Loucy (cell line): ENCODE results near the gene CHL1.

Experiments used
- H2AFZ ChIP-seq: fragments of 200-600 bp; sonication (generic); 2 replicates; pipeline ENCODE4 v1.6.0; 2016; ENCODE audit warnings: antibody characterized with exemption, mild to moderate bottlenecking, low read length, moderate library complexity
- H3F3A ChIP-seq: fragments of 200-600 bp; 2 replicates; pipeline ENCODE4 v1.6.0; 2016; ENCODE audit warnings: antibody characterized with exemption, low read depth, mild to moderate bottlenecking
- H3K27me3 ChIP-seq: fragments of 200-600 bp; sonication (generic); 2 replicates; pipeline ENCODE4 v1.6.1; 2014; ENCODE audit warnings: low read length, mild to moderate bottlenecking; ENCODE audit not compliant: insufficient read depth, poor library complexity, severe bottlenecking
- H3K36me3 ChIP-seq: fragments of 200-600 bp; sonication (generic); 2 replicates; pipeline ENCODE4 v1.6.1; 2016; ENCODE audit warnings: low read length; ENCODE audit not compliant: insufficient read depth
- H3K4me1 ChIP-seq: fragments of 200-600 bp; sonication (generic); 2 replicates; pipeline ENCODE4 v1.5.1; 2014; ENCODE audit warnings: low read length, mild to moderate bottlenecking; ENCODE audit not compliant: insufficient read depth, poor library complexity, severe bottlenecking
- H3K4me2 ChIP-seq: fragments of 200-600 bp; sonication (generic); 2 replicates; pipeline ENCODE4 v1.6.0; 2014; ENCODE audit warnings: antibody characterized with exemption, low read length, low read depth, mild to moderate bottlenecking; ENCODE audit not compliant: poor library complexity, severe bottlenecking
- H3K4me3 ChIP-seq: fragments of 200-600 bp; sonication (generic); 2 replicates; pipeline ENCODE4 v1.5.1; 2014; ENCODE audit warnings: low read length, mild to moderate bottlenecking, mixed read lengths; ENCODE audit not compliant: poor library complexity, severe bottlenecking
- H3K79me2 ChIP-seq: fragments of 200-600 bp; sonication (generic); 2 replicates; pipeline ENCODE4 v1.6.1; 2014; ENCODE audit warnings: low read length; ENCODE audit not compliant: insufficient read depth
- H3K9ac ChIP-seq: fragments of 200-600 bp; sonication (generic); 2 replicates; pipeline ENCODE4 v1.6.0; 2014; ENCODE audit warnings: mild to moderate bottlenecking, low read depth, low read length, moderate library complexity; ENCODE audit not compliant: poor library complexity, severe bottlenecking
- H3K9me2 ChIP-seq: fragments of 200-600 bp; sonication (generic); replicated peaks from 2 replicates; pipeline ENCODE4 v1.6.1; 2016; ENCODE audit warnings: low read depth, low read length, mixed read lengths
- H3K9me3 ChIP-seq: fragments of 200-600 bp; sonication (generic); 2 replicates; pipeline ENCODE4 v1.6.1; 2014; ENCODE audit warnings: mild to moderate bottlenecking, antibody characterized with exemption, low read length, low read depth; ENCODE audit not compliant: insufficient read depth
- H4K20me1 ChIP-seq: fragments of 200-600 bp; sonication (generic); 2 replicates; pipeline ENCODE4 v1.6.0; 2014; ENCODE audit warnings: antibody characterized with exemption, low read length, mild to moderate bottlenecking; ENCODE audit not compliant: insufficient read depth, poor library complexity, severe bottlenecking
- EZH2phosphoT487 ChIP-seq: fragments of 200-600 bp; IDR thresholded peaks from 2 replicates; pipeline ENCODE4 v1.6.1; 2018; ENCODE audit warnings: antibody characterized with exemption, mild to moderate bottlenecking, moderate library complexity, borderline replicate concordance
- TF ChIP-seq, protein P1 (sequence below): fragments of 200-600 bp; sonication (generic); conservative IDR thresholded peaks from 2 replicates; pipeline ENCODE4 v1.5.1; 2014; ENCODE audit warnings: mild to moderate bottlenecking, antibody characterized with exemption, low read length

The CHL1 gene

DNA sequence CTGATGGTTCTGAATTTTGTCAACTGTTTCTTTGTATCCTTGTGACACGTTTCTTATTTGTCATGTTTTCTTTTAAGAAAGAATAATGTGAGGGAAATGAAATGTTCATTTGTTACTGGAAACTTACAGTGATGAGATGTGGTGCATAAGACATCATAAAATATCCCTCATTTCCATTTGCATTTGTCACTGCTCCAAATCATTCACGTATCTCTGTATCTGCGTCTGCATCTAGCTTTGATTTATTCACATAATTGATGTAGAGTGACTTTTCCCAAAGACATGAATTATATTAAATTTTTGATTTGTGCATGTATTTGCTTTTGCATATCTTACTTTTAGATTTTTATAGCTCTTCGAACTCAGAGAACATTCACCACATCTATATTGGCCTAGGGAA, 66.8 kb downstream of the CHL1 start:
- H3K9me2 ChIP-seq = no peaks in the 10 kb centered on the region
- no peak overlapping the region for H3K9ac ChIP-seq
- H3K4me2 ChIP-seq = no peak overlapping the region
- H3K9me3 ChIP-seq = peaks cover 6% of the 10 kb centered on the region; the same call in 1 of the 2 replicates
- H2AFZ ChIP-seq = no peak overlapping the region
- H3K4me3 ChIP-seq = no peak overlapping the region
- H3K79me2 ChIP-seq = no peaks in the 10 kb centered on the region
- H3K36me3 ChIP-seq = no peaks in the 10 kb centered on the region
- H3K27me3 ChIP-seq = no peaks in the 10 kb centered on the region
- H3K4me1 ChIP-seq = no peaks in the 10 kb centered on the region
- no peaks in the 10 kb centered on the region for H3F3A ChIP-seq
- TF ChIP-seq EZH2phosphoT487 = no peak
- TF ChIP-seq, protein P1, sequence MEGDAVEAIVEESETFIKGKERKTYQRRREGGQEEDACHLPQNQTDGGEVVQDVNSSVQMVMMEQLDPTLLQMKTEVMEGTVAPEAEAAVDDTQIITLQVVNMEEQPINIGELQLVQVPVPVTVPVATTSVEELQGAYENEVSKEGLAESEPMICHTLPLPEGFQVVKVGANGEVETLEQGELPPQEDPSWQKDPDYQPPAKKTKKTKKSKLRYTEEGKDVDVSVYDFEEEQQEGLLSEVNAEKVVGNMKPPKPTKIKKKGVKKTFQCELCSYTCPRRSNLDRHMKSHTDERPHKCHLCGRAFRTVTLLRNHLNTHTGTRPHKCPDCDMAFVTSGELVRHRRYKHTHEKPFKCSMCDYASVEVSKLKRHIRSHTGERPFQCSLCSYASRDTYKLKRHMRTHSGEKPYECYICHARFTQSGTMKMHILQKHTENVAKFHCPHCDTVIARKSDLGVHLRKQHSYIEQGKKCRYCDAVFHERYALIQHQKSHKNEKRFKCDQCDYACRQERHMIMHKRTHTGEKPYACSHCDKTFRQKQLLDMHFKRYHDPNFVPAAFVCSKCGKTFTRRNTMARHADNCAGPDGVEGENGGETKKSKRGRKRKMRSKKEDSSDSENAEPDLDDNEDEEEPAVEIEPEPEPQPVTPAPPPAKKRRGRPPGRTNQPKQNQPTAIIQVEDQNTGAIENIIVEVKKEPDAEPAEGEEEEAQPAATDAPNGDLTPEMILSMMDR = no peak
- H4K20me1 ChIP-seq = no peaks in the 10 kb centered on the region

DNA sequence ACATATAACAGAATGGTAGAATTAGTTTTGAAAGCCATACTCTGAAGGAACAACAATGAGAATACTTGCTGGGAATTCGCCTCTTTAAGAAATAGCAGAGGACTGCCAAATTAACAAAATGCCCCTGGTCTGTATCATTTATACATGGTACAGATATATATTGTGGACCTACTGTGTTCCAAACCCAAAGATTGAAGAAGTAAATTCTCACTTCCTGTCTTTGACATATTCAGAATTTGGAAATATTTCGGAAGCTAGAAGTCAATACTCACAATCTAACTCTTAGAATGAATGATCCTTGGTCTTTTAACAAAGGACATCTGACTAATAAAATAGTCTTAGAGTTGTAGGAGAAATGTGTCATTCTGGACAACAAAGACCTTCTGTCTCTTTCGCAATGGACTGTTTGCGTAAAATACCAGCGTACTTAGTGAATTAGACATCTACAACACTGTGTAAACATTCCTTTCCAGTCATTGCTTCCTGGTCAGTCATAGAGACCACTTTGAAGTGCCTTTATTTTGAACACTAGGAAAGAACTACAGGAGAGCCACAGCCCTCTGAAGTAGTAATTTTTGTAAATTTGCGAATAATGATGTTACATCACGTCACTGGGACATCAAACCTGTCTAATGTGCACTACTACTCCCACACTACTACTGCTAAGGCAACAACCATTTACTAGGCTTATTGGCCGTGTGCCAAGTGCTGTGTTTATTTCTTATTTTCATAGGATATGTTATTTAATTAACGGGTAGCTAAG, 68.0 kb downstream of the CHL1 start:
- Histone ChIP-seq H3K4me2 (no peak overlapping the region), H3K36me3 (no peaks in the 10 kb centered on the region), H3K9me3 (peaks cover 3% of the 10 kb centered on the region; the same call in 1 of the 2 replicates), H3K9ac (no peak overlapping the region), H3F3A (no peaks in the 10 kb centered on the region), H3K79me2 (no peaks in the 10 kb centered on the region), H4K20me1 (no peaks in the 10 kb centered on the region), H3K4me3 (no peak overlapping the region), H2AFZ (no peak overlapping the region), H3K27me3 (no peaks in the 10 kb centered on the region), H3K9me2 (no peaks in the 10 kb centered on the region), H3K4me1 (no peaks in the 10 kb centered on the region)
- TF ChIP-seq EZH2phosphoT487 = no peak

DNA sequence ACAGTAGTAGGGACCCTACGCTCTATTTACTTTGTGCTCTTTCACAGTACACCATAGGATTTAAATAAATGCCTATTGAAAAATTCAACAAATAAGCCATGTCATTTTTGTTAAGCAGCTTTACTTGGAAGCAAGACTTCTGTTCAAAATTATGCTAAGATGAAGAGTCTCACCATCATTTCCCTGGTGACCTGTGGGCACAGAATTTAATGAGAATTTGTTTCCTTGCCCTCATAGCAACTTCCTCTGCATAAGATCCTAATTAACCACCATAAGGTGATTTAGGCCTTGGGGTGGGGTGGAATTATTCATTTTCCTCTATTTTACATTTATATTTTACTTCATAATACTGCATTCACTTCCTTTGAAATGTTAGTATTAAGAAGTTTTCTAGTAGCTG, 70.5 kb downstream of the CHL1 start:
- no peaks in the 10 kb centered on the region for H3K4me1 ChIP-seq
- H3K9ac ChIP-seq = no peak overlapping the region
- no peaks in the 10 kb centered on the region for H3F3A ChIP-seq
- H2AFZ ChIP-seq = no peak overlapping the region
- no peak overlapping the region for H3K4me2 ChIP-seq
- no peaks in the 10 kb centered on the region for H3K79me2 ChIP-seq
- no peaks in the 10 kb centered on the region for H3K27me3 ChIP-seq
- H3K4me3 ChIP-seq = no peak overlapping the region
- no peaks in the 10 kb centered on the region for H3K36me3 ChIP-seq
- peaks cover 3% of the 10 kb centered on the region; the same call in 1 of the 2 replicates for H3K9me3 ChIP-seq
- no peaks in the 10 kb centered on the region for H4K20me1 ChIP-seq
- no peaks in the 10 kb centered on the region for H3K9me2 ChIP-seq
- TF ChIP-seq EZH2phosphoT487 = no peak
- TF ChIP-seq, protein P1 = no peak

DNA sequence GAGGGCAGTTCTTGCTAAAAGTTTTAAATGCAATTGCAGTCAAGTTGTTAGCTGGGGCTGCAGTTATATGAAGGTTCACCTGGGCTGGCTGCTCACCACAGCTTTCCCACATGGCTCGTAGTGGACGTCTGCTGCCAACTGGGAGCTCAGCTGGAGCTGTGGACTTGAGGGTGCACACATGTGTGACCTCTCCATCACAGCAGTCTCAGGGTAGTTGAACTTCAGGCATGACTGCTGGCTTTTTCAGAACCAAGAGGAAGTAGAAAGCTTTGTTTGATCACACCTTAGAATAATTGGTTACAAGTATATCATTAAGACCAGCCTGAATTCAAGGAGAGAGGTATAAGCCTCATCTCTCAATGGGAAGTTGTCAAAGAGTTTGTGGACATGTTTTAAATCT, 74.1 kb downstream of the CHL1 start:
- Histone ChIP-seq H3K27me3 (no peaks in the 10 kb centered on the region), H4K20me1 (no peaks in the 10 kb centered on the region), H3K9me3 (peaks cover 7% of the 10 kb centered on the region; the same call in 1 of the 2 replicates), H3K36me3 (no peaks in the 10 kb centered on the region), H3F3A (no peaks in the 10 kb centered on the region), H3K4me1 (no peaks in the 10 kb centered on the region), H3K4me2 (no peak overlapping the region), H3K9me2 (no peaks in the 10 kb centered on the region), H3K4me3 (no peak overlapping the region), H3K9ac (no peak overlapping the region), H2AFZ (no peak overlapping the region), H3K79me2 (no peaks in the 10 kb centered on the region)
- no peak for TF ChIP-seq EZH2phosphoT487
- TF ChIP-seq, protein P1 = no peak
